Right ventricle myocardium superior (tissue), 1 donor: ENCODE measurements around the gene GUCY1A1. TPM values are rescaled to one million over a fixed set of nuclear protein-coding genes. Genes with fewer than 3 reads are reported as not detected.
A peak's percentile ranks its signal among the peaks of the same experiment; 100 is the strongest.

Source experiments
- ATAC-seq: fragments of 200-7000 bp; cut with Tn5 transposase; one replicate; pipeline ENCODE4 v1.9.1; 2020; ENCODE audit warnings: mild to moderate bottlenecking; ENCODE audit not compliant: poor library complexity
- DNase-seq: peaks from one replicate; pipeline ENCODE4 v3.0.0-alpha.2; 2020
- intact Hi-C: fragments of 100-400 bp; cut with DNase I; formaldehyde crosslinking; loops from one replicate; pipeline ENCODE4 v1.11.2; 2022
- total RNA-seq: library from RNA; stranded (reverse); fragmentation: NEBNext Ultra II Directional; extraction: Animal tissue kit (Norgen Biotek cat#: 25700); gene quantifications from one replicate; pipeline ENCODE4 v1.2.1, GENCODE V29; 2021
- donor health status: DM: no; HTN: yes; CAD: no; lungs with severe emphysema.

GUCY1A1 gene
- total RNA-seq, 1 donor from 2014 or later, result 82.5 TPM

GRCh38 chr4:155684892-155685541 lies 18.4 kb downstream of the GUCY1A1 start:
- no peak for ATAC-seq
- intact Hi-C loops, result no loop called here
- no peak for DNase-seq

- intact Hi-C loops, result no loop called here
- DNase-seq (no peak), ATAC-seq (peak; percentile 60)
These were observed 20.8 kb downstream of the GUCY1A1 start for GRCh38 chr4:155687380-155687982.

GRCh38 chr4:155688211-155688610 lies 21.6 kb downstream of the GUCY1A1 start:
- ATAC-seq, result no peak
- no peak for DNase-seq
- intact Hi-C loops, result no loop called here

GRCh38 chr4:155688860-155689259 lies 22.2 kb downstream of the GUCY1A1 start:
- ATAC-seq (no peak), DNase-seq (no peak)
- intact Hi-C loops, result no loop called here

- ATAC-seq (peak; percentile 37), DNase-seq (no peak)
- intact Hi-C loops, result no loop called here
These were observed 23.6 kb downstream of the GUCY1A1 start for GRCh38 chr4:155690044-155690837.

- intact Hi-C loops, result no loop called here
- DNase-seq, result no peak
- ATAC-seq, result no peak
These were observed 25.7 kb downstream of the GUCY1A1 start for GRCh38 chr4:155692361-155692760.

GRCh38 chr4:155693015-155693663 lies 26.5 kb downstream of the GUCY1A1 start:
- intact Hi-C loops, result no loop called here
- no peak for DNase-seq
- ATAC-seq, result peak; percentile 47

- DNase-seq (no peak), ATAC-seq (peak; percentile 60)
- intact Hi-C loops, result no loop called here
These were observed 27.6 kb downstream of the GUCY1A1 start for GRCh38 chr4:155694100-155694785.

GRCh38 chr4:155696226-155696625 lies 29.6 kb downstream of the GUCY1A1 start:
- DNase-seq (no peak), ATAC-seq (no peak)
- intact Hi-C loops, result no loop called here

- intact Hi-C loops, result no loop called here
- ATAC-seq (no peak), DNase-seq (no peak)
These were observed 30.1 kb downstream of the GUCY1A1 start for GRCh38 chr4:155696726-155697125.

- intact Hi-C loops, result no loop called here
- ATAC-seq (no peak), DNase-seq (no peak)
These were observed 35.2 kb downstream of the GUCY1A1 start for GRCh38 chr4:155701827-155702226.

- ATAC-seq (no peak), DNase-seq (no peak)
- intact Hi-C loops, result no loop called here
These were observed 37.0 kb downstream of the GUCY1A1 start for GRCh38 chr4:155703486-155704247.

GRCh38 chr4:155704841-155705404 lies 38.3 kb downstream of the GUCY1A1 start:
- intact Hi-C loops, result no loop called here
- ATAC-seq, result no peak
- no peak for DNase-seq

- intact Hi-C loops, result no loop called here
- ATAC-seq (peak; percentile 89), DNase-seq (no peak)
These were observed 39.0 kb downstream of the GUCY1A1 start for GRCh38 chr4:155705664-155706063.

- ATAC-seq (no peak), DNase-seq (no peak)
- intact Hi-C loops, result no loop called here
These were observed 39.5 kb downstream of the GUCY1A1 start for GRCh38 chr4:155706147-155706546.

GRCh38 chr4:155707251-155707650 lies 40.6 kb downstream of the GUCY1A1 start:
- ATAC-seq (peak; percentile 36), DNase-seq (no peak)
- intact Hi-C loops, result no loop called here

GRCh38 chr4:155708782-155709181 lies 42.1 kb downstream of the GUCY1A1 start:
- intact Hi-C loops, result no loop called here
- ATAC-seq, result no peak
- no peak for DNase-seq

- DNase-seq (no peak), ATAC-seq (no peak)
- intact Hi-C loops, result no loop called here
These were observed 43.3 kb downstream of the GUCY1A1 start for GRCh38 chr4:155709918-155710317.
